DOHH2 (cell line): ENCODE results near the gene SLC26A8.

ENCODE experiments used
- EZH2phosphoT487 ChIP-seq: fragments of 200-600 bp; sonication (generic); IDR thresholded peaks from 2 replicates; pipeline ENCODE4 v1.6.1; 2017; ENCODE audit warnings: borderline replicate concordance, mild to moderate bottlenecking, antibody characterized with exemption, low read length, moderate library complexity, mixed read lengths
- TF ChIP-seq, protein P1 (sequence below): fragments of 200-600 bp; sonication (generic); IDR thresholded peaks from one replicate; pipeline ENCODE4 v1.5.1; 2014; ENCODE audit warnings: antibody characterized with exemption, mild to moderate bottlenecking, low read depth, low read length; ENCODE audit not compliant: poor library complexity, severe bottlenecking

- TF ChIP-seq, protein P1, sequence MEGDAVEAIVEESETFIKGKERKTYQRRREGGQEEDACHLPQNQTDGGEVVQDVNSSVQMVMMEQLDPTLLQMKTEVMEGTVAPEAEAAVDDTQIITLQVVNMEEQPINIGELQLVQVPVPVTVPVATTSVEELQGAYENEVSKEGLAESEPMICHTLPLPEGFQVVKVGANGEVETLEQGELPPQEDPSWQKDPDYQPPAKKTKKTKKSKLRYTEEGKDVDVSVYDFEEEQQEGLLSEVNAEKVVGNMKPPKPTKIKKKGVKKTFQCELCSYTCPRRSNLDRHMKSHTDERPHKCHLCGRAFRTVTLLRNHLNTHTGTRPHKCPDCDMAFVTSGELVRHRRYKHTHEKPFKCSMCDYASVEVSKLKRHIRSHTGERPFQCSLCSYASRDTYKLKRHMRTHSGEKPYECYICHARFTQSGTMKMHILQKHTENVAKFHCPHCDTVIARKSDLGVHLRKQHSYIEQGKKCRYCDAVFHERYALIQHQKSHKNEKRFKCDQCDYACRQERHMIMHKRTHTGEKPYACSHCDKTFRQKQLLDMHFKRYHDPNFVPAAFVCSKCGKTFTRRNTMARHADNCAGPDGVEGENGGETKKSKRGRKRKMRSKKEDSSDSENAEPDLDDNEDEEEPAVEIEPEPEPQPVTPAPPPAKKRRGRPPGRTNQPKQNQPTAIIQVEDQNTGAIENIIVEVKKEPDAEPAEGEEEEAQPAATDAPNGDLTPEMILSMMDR: no peak
- no peak for TF ChIP-seq EZH2phosphoT487
Measured at GRCh38 chr6:35993150-35993549, 31.3 kb downstream of the SLC26A8 start.
